Left ventricle myocardium inferior (tissue), 1 donor: Measurements from ENCODE around the gene YY1AP1. TPM values are rescaled to one million over a fixed set of nuclear protein-coding genes. Genes with fewer than 3 reads are reported as not detected.
"Not testable (repeated sequence)": the region's sequence is repeated elsewhere in the genome, so short reads cannot be mapped to it uniquely, and the experiment has no call there.

Experiments used
- DNase-seq: peaks from one replicate; pipeline ENCODE4 v3.0.0-alpha.2; 2020
- H3K27ac ChIP-seq: fragments of 200-600 bp; replicated peaks from 2 replicates; pipeline ENCODE4 v1.8.0; 2021
- H3K27me3 ChIP-seq: fragments of 200-600 bp; 2 replicates; pipeline ENCODE4 v1.8.0; 2021; ENCODE audit warnings: low read depth
- H3K36me3 ChIP-seq: fragments of 200-600 bp; 2 replicates; pipeline ENCODE4 v1.8.0; 2021
- H3K4me1 ChIP-seq: fragments of 200-600 bp; 2 replicates; pipeline ENCODE4 v1.8.0; 2021
- H3K4me3 ChIP-seq: fragments of 200-600 bp; 2 replicates; pipeline ENCODE4 v1.8.0; 2021; ENCODE audit warnings: mild to moderate bottlenecking, moderate library complexity
- H3K9me3 ChIP-seq: fragments of 200-600 bp; replicated peaks from 2 replicates; pipeline ENCODE4 v1.8.0; 2021
- CTCF ChIP-seq: fragments of 200-600 bp; IDR thresholded peaks from 2 replicates; pipeline ENCODE4 v1.8.0; 2021; ENCODE audit warnings: antibody characterized with exemption, mild to moderate bottlenecking, borderline replicate concordance
- intact Hi-C: fragments of 100-400 bp; cut with micrococcal nuclease; formaldehyde crosslinking; loops from one replicate; pipeline ENCODE4 v1.11.0; 2022
- total RNA-seq: library from RNA; stranded (reverse); fragmentation: NEBNext Ultra II Directional; extraction: Animal tissue kit (Norgen Biotek cat#: 25700); gene quantifications from one replicate; pipeline ENCODE4 v1.2.1, GENCODE V29; 2021
- donor health status: DM: no; HTN: yes; CAD: no; lungs with severe emphysema.

YY1AP1 gene
- total RNA-seq, 1 donor from 2014 or later = 60.2 TPM

- no peaks in the 10 kb centered on the region for H3K9me3 ChIP-seq
- intact Hi-C loops = no loop called here
- H3K4me1 ChIP-seq = peaks cover 5% of the 10 kb centered on the region
- no peak for DNase-seq
- no peak for TF ChIP-seq CTCF
- H3K36me3 ChIP-seq = peaks cover 18% of the 10 kb centered on the region
- H3K4me3 ChIP-seq = no peak overlapping the region
- no peaks in the 10 kb centered on the region for H3K27me3 ChIP-seq
- H3K27ac ChIP-seq = no peak overlapping the region
Measured at GRCh38 chr1:155706139-155706538, 17.6 kb upstream of the YY1AP1 start.

- H3K9me3 ChIP-seq, H3K4me1 ChIP-seq, H3K4me3 ChIP-seq, H3K27me3 ChIP-seq, H3K36me3 ChIP-seq, intact Hi-C loops, H3K27ac ChIP-seq, DNase-seq: not testable (repeated sequence)
Measured at GRCh38 chr1:155704414-155704813, 15.8 kb upstream of the YY1AP1 start.

GRCh38 chr1:155703216-155703615 lies 14.6 kb upstream of the YY1AP1 start:
- TF ChIP-seq CTCF = no peak
- H3K27ac ChIP-seq = no peak overlapping the region
- intact Hi-C loops = no loop called here
- no peaks in the 10 kb centered on the region for H3K9me3 ChIP-seq
- peaks cover 5% of the 10 kb centered on the region for H3K4me1 ChIP-seq
- H3K36me3 ChIP-seq = no peaks in the 10 kb centered on the region
- no peak for DNase-seq
- H3K4me3 ChIP-seq = no peak overlapping the region
- no peaks in the 10 kb centered on the region for H3K27me3 ChIP-seq

GRCh38 chr1:155701675-155702074 lies 13.1 kb upstream of the YY1AP1 start:
- H3K36me3 ChIP-seq, H3K9me3 ChIP-seq, H3K27me3 ChIP-seq, DNase-seq, H3K4me3 ChIP-seq, intact Hi-C loops, H3K27ac ChIP-seq: not testable (repeated sequence)
- peaks cover 10% of the 10 kb centered on the region for H3K4me1 ChIP-seq

- H3K27ac ChIP-seq, H3K9me3 ChIP-seq, H3K36me3 ChIP-seq, intact Hi-C loops, H3K27me3 ChIP-seq, DNase-seq, H3K4me3 ChIP-seq: not testable (repeated sequence)
- peaks cover 31% of the 10 kb centered on the region for H3K4me1 ChIP-seq
Measured at GRCh38 chr1:155699062-155699461, 10.5 kb upstream of the YY1AP1 start.

GRCh38 chr1:155698382-155699038 lies 9.9 kb upstream of the YY1AP1 start:
- Histone ChIP-seq H3K9me3 (peaks cover 7% of the 10 kb centered on the region), H3K4me1 (peaks cover 37% of the 10 kb centered on the region), H3K27ac (no peak overlapping the region), H3K27me3 (no peaks in the 10 kb centered on the region), H3K4me3 (no peak overlapping the region), H3K36me3 (no peaks in the 10 kb centered on the region)
- DNase-seq = no peak
- TF ChIP-seq CTCF = no peak
- intact Hi-C loops = no loop called here

GRCh38 chr1:155697616-155698015 lies 9.0 kb upstream of the YY1AP1 start:
- intact Hi-C loops, H3K27ac ChIP-seq: not testable (repeated sequence)

More at GRCh38 chr1:155697616-155698015, 9.0 kb upstream of the YY1AP1 start:
- H3K4me1 ChIP-seq = peaks cover 46% of the 10 kb centered on the region
- not testable (repeated sequence) for H3K36me3 ChIP-seq, H3K27me3 ChIP-seq, DNase-seq, H3K9me3 ChIP-seq, H3K4me3 ChIP-seq
